GM12801 (cell line): ENCODE data around the gene ETNK2.

Source experiments
- CTCF ChIP-seq: IDR thresholded peaks from one replicate; pipeline ENCODE4 v1.5.1; 2011; ENCODE audit warnings: control low read depth; ENCODE audit not compliant: insufficient read length; ENCODE audit errors: extremely low read depth

ETNK2 gene

GRCh38 chr1:204127597-204128242 is 24.1 kb downstream of the ETNK2 start:
- TF ChIP-seq CTCF, result no peak

GRCh38 chr1:204126956-204127355 is 24.9 kb downstream of the ETNK2 start:
- no peak for TF ChIP-seq CTCF

GRCh38 chr1:204126386-204126785 is 25.5 kb downstream of the ETNK2 start:
- no peak for TF ChIP-seq CTCF

GRCh38 chr1:204125759-204126351 is 26.0 kb downstream of the ETNK2 start:
- TF ChIP-seq CTCF, result no peak

- no peak for TF ChIP-seq CTCF
These were observed 27.2 kb downstream of the ETNK2 start for GRCh38 chr1:204124639-204125038.

GRCh38 chr1:204123376-204123775 is 28.5 kb downstream of the ETNK2 start:
- TF ChIP-seq CTCF, result no peak

- no peak for TF ChIP-seq CTCF
These were observed 29.8 kb downstream of the ETNK2 start for GRCh38 chr1:204121840-204122555.
